HG02981 (cell line): ENCODE measurements around the gene PNPLA2.

Source experiments
- ATAC-seq: cut with Tn5 transposase; IDR thresholded peaks from one replicate; pipeline ENCODE4 v1.9.1; 2021; ENCODE audit warnings: mild to moderate bottlenecking, moderate library complexity; ENCODE audit not compliant: unreplicated experiment

The PNPLA2 gene

DNA sequence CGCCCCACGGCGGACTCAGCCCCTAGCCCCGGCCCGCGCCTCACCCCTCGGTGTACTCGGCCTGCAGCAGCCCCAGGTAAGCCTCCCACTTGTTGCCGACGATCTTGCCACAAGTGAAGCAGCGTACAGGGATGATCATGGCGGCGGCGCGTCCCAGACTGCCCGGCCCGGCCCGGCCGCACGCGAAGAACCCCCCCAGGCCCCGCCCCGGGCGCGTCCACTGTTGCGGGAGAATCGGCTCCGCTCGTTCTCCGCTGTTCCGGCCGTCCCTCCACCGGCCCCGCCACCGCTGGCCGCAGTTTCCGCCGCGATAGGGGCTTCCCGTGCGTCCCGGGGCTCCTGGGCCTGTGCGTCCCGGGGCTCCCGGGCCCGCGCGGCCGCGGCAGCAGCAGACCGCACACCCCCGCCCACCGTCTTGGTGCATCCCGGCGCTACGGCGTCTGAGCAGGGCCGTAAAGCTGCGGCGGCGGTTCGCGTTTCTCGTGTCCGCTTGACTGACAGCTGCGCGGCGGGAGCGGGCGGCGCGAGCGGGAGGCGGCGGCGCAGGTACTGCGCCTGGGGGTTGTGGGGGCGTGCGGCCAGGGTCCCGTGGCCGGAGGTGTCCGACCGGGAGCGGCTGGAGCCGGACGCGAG, 23.8 kb downstream of the PNPLA2 start, which contains the start of the genes POLR2L and TSPAN4:
Gene POLR2L (minus strand): TSS at position 160 of the 633 bp plus-strand sequence. CDS start 21 bp downstream, at position 139.
Gene TSPAN4 (plus strand): TSS at position 483 of the 633 bp plus-strand sequence. CDS start 7,453 bp downstream, outside the sequence.
- ATAC-seq: peak; percentile 56

DNA sequence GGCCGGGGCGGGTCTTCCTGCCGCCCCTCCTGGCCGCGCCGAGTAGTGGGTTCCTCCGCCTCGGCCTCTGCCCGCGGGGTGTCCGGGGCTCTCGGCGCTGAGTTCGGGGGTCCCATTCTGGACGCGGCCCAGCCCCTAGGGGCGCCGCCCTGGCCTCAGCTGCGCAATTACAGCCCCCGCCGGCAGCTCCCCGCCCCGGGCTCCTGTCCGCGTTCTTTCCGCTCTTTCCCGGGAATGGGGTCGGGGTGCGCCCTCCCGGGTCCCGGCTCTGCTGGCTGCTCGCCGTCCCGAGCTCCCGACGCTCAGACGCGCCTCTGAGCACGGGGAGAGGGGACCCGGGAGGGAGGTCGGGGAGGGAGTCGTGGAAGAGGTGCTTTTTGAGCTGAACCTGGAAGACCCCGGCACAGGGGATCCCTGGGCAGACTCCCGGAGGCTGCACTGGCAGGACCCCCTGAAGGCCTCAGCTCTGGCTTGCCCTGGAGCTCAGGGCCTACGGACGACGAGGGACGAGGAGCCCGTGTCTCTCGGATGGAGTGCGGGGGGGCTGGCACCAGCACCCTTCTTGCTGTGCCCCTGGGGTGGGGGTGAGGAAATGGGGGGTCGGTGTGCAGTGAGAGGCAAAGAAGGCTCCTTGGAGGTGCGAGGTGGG, 24.5 kb downstream of the PNPLA2 start:
- ATAC-seq: peak; percentile 13

GRCh38 chr11:843818-844692, 25.3 kb downstream of the PNPLA2 start:
- ATAC-seq: no peak

- no peak for ATAC-seq
These were observed 26.3 kb downstream of the PNPLA2 start for GRCh38 chr11:844693-845644.

DNA sequence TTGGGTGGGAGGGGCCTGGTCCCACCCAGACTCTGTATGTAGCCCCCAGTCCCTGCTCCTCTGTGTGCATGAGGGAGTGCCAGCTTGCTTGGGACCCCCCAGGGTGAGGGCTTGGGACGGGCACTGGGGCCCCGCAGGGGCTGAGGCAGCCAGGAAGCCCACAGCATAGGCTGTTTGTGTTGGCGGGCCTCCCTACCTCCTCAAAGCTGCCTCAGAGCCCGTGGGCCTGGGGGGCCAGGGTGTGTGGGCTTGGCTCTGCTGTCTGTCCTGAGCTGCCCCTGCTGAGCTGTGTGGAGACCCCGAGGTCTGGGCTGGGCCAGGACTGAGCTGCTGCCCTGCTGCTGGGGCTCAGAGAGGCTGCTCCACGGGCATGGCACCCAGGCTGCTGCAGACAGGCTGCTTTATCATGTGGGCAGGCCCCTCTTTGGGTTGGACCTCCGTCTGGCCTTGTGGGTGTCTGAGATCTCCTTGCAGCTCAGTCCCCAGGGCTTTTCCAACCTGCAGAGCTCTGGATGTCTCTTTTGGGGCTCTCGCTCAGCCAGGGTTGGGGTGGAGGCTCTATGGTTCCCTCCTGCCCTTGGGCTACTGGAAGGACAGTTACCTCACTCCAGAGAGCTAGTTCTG, 27.3 kb downstream of the PNPLA2 start:
- ATAC-seq: no peak

DNA sequence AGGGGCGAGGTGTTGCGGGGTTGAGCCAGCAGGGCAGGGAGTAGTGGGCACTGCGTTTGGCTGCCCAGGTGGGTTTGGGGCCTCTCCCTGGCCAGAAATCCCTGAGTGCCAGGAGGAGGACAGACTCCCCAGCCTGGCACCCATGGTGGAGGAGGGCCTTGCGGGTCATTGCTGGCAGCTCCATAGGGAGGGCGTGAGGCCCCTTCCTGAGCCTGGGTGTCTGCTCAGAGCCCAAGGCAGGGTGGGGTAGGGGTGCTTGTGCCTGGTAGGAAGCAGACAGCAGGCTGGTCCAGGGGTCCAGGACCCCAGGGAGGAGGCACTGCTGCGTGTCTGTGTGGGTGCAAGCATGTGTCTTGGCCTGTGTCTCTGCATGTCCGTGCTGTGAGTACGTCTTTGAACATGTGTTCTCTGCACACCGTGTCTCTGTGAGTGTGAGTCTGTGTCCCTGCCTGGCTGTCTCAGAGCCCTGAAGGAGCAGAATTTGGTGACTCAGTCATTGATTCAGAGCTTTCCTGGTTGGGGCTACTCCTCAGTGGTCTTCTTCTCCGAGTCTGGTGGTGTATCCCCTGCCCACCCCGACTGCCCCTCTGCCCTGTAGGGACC, 27.9 kb downstream of the PNPLA2 start:
- no peak for ATAC-seq

DNA sequence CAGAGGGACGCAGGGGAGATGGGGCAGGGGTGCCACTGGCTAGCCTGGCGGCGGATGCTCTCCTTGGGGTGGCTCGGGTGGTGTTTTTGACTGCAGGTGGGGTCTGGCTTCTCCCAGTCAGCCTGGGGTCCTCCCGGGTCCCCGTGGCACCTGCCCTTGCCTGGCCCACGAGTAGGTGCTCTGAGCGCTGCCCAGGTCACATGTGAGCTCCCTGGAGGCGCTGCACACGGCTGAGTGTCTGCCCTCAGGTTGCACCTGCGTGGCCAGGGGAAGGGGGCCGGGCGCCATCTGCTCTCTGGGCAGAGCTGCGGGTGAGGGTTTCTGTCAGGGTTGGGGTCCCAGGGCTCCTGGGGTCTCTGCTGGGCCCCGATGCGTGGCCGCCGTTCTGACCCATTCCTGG, 29.2 kb downstream of the PNPLA2 start:
- ATAC-seq: no peak

DNA sequence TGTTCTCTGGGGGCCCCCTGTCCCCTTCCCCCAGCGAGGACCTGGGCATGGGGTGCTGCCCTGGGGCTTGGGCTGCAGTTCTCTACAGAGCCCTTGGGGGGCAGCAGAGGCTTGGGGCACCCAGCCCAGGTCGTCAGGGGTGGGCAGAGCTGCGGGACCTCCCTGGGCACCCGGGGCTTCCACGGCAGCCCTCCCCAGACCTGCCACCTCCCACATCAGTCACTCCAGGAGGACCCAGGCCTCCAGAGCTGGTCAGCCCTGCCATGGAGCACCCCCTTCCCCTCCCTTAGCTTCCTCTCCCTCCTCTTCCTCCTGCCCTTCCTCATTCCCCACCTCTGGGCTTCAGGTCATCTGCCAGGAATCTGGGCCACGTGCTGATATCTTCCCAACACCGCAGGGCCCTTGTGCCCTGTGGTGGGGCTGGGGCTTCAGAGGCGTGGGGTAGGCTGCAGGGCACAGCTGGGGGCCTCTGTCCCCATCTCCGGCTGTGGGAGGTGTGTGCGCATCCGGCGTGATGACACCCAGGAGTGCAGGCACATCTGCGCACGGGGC, 29.7 kb downstream of the PNPLA2 start:
- ATAC-seq: no peak

- no peak for ATAC-seq
These were observed 30.6 kb downstream of the PNPLA2 start for GRCh38 chr11:849104-849824.

- ATAC-seq: no peak
These were observed 31.4 kb downstream of the PNPLA2 start for GRCh38 chr11:849951-850774.

DNA sequence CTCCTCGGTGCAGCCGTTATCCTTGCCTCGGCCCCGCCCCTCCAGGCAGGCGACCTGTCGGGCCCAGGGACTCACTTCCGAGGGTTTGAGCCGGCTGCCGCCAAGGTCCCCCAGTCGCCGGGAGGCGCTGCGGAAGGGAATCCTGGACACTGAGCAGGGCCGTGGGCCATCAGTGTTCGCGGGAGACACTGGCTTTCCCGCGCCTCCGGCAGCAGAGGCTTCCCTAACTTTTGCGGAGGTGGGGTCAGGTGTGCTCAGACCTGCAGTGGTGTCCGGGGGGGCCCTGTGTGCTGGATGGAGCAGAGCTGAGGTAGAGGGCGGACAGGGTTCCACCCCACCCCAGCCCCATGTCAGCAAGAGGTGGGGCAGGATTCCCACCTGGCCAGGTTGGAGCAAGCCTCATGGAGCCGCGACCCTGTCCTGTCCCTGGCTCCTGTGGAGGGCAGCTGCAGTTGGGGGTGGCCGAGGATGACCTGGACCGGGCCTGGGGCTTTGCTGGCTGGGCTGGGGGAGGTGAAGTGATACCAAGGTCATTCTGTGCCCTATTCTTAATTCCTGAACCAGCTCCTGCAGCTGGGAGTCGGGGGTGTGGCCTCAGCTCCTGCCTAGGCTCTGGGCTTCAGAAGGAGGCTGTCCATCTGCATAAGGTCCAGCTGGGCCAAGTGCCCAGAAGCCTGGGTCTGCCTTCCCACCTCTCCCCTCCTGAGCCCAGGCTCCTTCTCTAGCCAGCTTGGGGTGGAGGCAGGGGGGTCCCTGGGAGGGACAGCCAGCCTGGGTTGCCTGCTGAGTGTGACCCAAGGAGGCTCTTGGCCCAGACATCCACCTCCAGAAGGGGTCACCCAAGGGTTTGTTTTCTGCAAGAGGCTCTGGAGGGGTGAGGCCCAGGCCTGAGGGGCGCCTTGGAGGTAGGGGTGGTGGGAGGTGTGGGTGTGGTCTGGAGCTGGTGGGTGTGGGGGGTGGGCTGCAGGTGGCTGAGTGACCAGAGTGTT, 32.4 kb downstream of the PNPLA2 start:
- ATAC-seq: no peak

GRCh38 chr11:852762-853161, 34.0 kb downstream of the PNPLA2 start:
- ATAC-seq: no peak

DNA sequence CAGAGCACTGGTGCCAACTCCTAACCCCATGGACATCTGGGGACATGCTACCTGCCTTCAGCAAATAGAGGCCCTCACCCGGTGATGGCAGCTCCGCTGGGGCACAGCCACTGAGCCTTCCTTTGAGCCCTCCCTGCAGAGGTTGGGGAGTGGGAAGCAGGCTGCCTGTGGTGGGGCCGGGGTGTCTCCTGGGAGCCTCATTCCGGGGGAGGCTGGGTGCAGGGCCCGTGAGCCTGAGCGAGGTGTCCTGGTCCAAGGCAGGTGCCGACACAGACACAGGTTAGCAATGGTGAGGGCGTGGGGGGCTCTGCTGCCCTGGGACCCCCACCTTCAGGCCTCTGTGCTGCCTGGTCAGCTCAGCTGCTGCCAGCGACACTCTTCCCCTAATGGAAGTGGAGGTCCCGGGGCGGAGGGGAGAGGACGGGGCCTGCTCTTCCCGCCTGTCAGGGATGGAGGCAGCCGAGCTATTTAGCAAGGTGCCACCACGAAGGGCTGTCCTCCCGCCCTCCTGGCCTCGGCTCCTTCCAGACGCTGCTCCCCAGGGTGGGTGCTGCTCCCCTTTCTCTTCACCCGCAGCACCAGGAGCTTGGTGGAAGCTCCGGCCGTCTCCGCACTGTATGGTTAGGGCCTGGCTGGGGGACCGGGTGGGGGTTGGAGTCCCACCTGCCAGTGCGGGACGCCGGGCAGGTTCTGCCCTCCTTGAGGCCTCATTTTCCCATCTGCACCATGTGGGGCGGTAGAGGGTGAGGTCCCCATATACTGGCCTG, 35.2 kb downstream of the PNPLA2 start:
- no peak for ATAC-seq

DNA sequence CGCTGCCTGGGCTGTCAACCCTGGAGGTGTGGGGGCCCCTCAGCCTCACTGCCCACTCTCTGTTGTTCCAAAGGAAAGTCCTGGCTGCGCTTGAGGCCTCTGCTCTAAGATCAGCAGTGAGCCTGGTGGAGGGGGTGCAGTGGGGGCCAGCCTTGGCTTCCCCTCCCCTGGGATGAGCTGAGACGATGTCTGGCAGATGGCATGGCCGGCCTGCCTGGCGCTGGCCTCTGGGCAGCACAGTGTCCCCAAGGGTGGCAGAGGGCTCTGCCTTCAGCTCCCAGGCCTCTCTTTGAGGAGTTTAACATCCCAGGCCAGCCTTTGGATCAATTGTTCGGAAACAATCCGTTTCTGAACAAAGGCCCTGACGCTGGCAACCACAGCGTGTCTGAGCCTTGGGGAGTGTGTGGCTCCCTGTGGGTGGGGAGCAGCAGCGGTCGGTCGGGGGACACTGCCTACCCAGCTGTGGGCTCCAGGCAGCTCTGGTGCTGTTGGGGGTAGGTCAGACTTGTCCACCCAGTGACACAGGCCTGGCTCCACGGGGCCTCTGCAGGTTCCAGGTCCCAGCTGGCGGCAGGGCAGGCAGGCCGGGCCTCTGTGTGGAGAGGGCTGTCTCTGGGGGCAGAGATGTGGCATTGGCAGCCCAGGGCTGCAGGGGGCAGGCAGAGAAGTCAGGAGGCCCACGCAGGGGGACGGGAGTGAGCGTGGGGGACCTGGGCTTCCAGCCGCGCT, 36.1 kb downstream of the PNPLA2 start:
- no peak for ATAC-seq

DNA sequence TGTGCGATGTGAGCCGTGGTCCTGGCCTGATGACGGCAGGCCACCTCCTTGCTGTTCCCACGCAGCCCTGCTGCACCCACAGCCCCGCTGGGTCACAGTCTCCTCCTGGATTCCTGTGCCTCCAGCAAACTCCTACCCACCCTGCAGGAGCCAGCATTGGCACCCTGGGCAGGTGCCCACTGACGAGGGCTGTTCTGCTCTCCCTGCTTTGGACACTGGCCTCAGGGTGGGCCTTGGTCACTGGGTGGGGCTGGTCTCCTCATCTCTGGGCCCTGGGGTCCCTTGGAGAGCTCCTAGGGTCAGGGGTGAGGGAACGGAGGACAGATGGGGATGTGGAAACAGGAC, 36.6 kb downstream of the PNPLA2 start:
- ATAC-seq: no peak
